ENCODE data around the gene CCDC74A.
"Not testable (repeated sequence)": the region's sequence is repeated elsewhere in the genome, so short reads cannot be mapped to it uniquely, and the experiment has no call there.

The CCDC74A gene

DNA sequence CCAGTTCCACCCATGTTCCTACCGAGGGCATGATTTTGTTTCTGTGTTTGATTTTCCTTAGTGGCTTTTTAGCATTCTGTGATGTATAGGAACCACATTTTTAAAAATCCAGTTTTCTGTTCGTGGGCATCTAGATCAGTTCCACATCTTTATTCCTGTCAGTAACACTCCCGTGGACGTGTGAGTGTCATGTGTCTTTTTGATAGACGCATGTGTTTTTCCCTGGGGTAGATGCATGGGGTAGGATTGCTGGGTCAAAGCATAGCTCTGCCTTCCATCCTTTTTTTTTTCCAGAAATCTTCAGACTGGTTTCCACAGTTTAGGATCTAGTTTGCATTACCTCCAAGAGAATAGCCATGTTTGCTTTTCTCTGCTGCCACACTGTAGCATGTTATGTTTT, 38.7 kb downstream of the CCDC74A start:
- no peak for DNase-seq (ENCODE audit: low read depth)

DNA sequence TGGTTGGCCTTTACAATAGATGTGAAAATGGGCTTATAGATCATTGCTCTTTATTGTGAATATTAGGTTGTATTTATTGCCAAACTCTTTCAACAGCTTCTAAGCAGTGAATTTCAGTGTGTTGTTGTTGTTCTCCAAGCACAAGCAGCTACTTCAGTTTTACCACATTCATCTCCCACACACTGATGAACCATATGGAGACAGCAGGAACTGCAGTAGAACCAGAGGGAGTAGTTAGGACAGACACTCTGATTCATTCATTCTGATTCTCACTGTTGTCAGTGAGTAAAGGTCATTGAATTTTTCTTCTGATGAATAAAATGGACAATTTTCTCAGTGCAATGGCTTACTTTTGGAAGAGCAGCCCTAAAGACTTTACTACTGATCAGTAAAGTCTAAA, 40.2 kb downstream of the CCDC74A start:
- no peak for DNase-seq (ENCODE audit: low read depth)

DNA sequence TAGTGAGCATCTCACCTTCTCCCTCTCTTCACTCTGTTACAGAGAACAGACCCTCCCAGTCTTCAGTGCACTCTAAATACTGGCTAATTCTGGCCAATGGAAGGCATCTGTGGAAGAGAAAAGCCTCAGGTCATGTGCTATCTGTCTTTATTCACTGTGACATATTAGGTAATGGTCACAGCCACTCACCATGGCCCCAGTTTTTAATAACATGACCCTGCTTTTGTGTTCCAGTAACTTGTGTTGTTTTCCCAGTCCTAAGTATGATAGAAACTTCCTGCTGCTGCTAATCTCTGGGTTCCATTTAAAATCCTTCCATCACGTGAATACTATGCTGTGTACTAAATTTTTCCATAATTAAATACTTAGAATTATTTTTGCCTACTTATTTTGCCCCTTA, 40.7 kb downstream of the CCDC74A start:
- DNase-seq (ENCODE audit: low read depth): not testable (repeated sequence)

DNA sequence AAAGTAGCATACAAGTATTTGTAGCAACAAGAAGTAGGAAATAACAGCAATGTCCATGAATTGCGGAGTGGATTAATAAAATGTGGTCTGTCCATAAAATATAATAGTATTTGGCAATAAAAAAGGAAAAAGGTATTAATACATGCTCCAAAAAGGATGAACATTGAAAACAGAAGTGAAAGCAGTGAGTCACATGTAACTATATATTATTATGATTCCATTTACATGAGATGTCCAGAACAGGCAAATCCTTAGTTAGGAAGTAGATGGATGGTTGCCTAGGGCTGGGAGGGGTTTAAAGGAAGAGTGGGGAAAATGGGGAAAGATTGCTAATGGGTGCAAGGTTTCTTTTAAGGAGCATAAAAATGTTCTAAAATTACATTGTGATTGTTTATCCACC, 44.5 kb downstream of the CCDC74A start:
- no peak for DNase-seq (ENCODE audit: low read depth)

DNA sequence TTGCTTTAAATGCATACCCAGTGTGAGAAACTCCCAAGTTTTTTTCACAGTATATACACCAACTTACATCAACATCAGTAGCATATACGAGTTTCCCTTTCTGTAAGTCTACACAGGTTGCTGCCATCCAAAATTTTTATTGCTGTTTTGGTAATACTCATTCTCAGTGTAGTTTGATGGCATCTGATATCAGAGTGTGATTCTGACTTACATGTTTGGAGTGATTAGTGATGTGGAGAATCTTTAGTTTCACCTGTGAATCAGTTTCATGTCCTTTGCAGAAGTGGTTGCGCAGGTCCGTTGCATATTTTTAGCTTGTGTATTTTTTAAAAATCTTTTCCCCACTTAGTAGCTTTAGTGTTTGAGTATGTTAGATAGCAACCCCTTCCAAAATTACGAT, 50.1 kb downstream of the CCDC74A start:
- DNase-seq (ENCODE audit: low read depth): no peak

DNA sequence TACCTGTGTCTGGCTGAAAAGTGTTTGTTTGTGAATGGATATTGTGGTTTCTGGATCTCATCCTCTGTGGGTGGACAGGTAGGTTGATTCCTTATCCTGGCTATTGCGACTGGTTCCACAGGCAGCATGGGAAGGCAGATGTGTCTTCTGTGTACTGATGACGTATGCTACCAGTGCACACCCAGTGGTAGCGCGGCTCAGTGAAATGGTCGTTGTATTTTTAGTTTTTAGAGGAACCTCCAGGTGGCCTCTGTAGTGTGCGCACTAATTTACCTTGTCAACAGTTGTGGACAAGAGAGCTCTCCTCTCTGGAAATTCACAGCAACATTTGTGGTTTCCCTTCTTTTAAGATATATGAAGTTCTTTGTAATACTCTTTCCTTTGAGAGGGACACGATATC, 52.5 kb downstream of the CCDC74A start:
- no peak for DNase-seq (ENCODE audit: low read depth)

All from stimulated activated CD8-positive, alpha-beta memory T cell treated with anti-CD3 and anti-CD28 coated beads, Interleukin-4, amount 100 ng/mL, for 24 hours (primary cell).